ENCODE data around the gene EIF3D.

The EIF3D gene

DNA sequence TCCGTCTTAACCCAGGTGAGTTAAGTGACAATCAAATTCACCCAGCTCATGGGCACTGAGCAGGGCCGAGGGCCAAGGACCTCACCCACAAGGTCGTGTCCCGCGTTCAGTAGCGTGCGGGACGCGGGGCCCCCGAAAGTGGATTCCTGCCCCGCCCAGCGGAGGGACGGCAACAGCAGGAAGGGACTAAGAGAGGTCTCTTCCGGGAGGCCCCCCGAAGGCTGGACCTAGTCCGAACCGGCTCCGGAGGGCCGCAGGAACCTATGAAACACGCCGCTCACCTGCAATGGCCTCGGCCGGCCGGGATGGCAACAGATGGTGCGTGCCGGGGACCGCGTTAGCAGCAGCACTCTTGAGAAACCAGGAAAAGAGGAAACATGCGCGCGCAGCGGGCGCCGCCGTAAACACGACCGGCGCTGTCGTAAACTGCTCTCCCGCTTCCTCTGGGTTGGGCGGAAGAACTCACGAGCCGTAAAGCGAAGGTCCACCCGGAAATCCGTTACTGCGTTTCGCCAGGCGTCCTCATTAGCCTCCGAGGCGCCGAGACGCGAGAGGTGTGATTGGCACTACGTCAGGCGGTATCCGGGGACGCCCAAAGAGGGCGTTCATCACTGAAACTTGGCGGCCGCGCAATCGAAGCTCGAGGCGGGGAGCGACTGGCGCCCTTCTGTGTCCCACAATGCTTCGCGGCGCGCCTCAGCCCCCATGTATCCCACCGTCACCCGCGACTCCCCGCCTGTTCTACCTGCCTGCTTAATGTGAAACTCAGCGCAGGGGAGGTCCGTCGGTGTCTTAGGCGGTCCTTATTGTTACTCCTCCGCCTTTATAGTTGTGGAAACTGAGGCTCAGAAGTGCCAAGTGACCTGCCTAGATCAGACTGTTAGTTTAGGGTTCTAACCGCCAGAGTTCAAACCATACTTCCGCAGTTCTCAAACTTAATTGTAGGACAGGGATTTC is at the start of gene EIF3D:
TSS of gene EIF3D (minus strand) at position 372 of the 957 bp plus-strand sequence. CDS start 3,045 bp downstream, outside the sequence.
- peak; percentile 96 to 97 for DNase-seq (ENCODE audit: low read depth in 2 of 2)

- DNase-seq (ENCODE audit: low read depth in 2 of 2): no peak
These were observed 49.7 kb upstream of the EIF3D start for GRCh38 chr22:36578619-36579018.

DNA sequence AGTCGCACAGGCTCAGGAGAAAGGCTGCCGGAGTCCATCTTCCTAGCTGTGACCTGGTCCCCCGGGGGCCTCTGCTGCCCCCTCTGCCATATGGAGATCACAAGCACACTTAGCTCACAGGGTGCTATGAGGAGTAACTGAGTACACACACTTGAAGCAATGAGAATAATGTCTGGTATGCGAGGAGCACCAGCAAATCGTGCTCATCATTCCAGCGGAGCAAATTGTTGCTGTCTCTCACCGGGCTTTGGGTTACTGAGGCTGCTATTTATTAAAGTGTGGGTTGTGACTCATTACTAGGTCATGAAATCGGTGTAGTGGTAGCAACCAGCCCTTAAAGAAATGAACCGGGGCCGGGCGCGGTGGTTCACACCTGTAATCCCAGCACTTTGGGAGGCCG is 48.1 kb upstream of the EIF3D start:
- DNase-seq (ENCODE audit: low read depth in 2 of 2): no peak

GRCh38 chr22:36574728-36575127 is 45.8 kb upstream of the EIF3D start:
- DNase-seq (ENCODE audit: low read depth in 2 of 2): no peak

DNA sequence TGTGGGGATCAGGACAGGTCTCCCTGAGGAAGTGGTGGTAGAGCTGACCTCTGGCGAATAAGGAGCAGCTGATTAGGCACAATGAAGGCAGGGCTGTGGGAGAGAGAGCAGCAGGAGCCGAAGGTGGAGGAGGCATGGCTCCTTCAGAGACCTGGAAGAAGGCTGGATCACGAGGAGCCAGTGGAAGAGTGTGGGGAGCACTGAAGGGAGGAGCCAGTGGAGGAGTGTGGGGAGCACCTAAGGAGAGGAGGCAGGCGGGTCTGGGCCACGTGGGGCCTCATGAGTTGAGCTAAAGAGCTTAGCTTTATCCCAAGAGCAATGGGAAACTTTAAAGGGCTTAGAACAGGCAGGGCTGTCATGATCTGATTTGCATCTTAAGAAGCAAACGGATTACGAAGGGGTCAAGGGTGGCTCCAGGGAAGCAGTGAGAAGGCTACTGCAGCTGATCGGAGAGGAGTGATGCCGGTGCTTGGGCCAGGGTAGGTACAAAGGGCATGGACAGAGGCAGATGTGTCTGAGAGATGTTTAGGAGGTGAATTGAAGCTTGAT is 44.9 kb upstream of the EIF3D start:
- no peak for DNase-seq (ENCODE audit: low read depth in 2 of 2)

DNA sequence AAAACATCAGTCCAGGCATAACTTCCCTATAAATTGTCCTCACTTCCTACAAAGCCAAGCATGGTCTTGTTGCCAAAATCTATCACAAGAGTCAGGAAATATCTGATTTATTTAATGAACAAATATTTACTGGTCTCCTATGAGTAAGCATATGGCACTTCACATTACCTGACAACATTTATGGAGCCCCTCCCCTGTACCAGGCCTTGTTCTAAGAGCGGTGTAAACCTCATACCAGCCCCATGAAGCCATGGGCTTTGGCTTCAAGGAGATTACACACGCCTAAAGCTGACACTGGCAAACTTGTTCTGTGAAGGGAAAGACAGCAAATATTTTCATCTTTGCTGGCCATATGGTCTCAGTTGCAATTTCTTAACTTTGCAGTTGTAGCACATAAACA is 43.0 kb upstream of the EIF3D start:
- no peak for DNase-seq (ENCODE audit: low read depth in 2 of 2)

- DNase-seq (ENCODE audit: low read depth in 2 of 2): no peak
These were observed 41.0 kb upstream of the EIF3D start for GRCh38 chr22:36569999-36570398.

DNA sequence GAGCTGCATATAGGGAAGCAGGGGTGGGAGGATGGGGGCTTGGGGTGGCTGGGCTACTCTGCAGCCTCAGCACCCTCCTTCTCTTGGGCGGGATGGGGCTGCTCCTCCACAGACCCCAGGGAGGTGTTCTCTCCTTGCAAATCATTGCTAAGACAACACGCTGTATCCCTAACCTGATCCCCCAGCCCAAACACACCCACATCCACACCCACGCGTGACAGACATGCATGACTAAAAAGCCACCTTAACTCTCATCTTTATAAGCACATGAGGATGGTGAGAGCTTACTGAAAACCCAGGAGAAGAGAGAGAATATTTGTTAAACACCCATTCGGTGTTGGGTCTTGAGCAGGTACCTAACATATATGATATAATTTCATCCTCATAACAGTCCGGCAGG is 39.9 kb upstream of the EIF3D start:
- DNase-seq (ENCODE audit: low read depth in 2 of 2): no peak

DNA sequence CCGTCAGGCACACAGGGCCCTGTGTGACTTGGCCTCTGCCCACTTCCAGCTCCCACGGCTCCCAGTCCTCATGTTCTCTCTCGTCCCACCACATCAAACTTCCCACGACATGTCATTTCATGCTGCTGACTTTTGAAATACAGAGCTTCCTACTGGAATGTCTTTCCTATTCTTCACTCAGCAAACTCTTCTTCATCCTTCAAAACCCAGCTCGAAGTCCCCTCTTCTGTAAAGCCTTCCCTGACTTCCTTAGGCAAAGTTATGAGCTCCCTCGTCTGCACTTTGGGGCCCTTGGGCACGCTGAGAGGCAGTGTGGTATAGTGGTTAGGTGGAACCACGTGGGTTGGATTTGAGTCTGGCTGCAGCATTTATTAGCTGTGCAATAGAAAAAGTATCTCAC is 37.8 kb upstream of the EIF3D start:
- no peak for DNase-seq (ENCODE audit: low read depth in 2 of 2)

- no peak for DNase-seq (ENCODE audit: low read depth in 2 of 2)
These were observed 36.7 kb upstream of the EIF3D start for GRCh38 chr22:36565686-36566085.

GRCh38 chr22:36565159-36565507 is 36.2 kb upstream of the EIF3D start:
- DNase-seq (ENCODE audit: low read depth in 2 of 2): no peak

DNA sequence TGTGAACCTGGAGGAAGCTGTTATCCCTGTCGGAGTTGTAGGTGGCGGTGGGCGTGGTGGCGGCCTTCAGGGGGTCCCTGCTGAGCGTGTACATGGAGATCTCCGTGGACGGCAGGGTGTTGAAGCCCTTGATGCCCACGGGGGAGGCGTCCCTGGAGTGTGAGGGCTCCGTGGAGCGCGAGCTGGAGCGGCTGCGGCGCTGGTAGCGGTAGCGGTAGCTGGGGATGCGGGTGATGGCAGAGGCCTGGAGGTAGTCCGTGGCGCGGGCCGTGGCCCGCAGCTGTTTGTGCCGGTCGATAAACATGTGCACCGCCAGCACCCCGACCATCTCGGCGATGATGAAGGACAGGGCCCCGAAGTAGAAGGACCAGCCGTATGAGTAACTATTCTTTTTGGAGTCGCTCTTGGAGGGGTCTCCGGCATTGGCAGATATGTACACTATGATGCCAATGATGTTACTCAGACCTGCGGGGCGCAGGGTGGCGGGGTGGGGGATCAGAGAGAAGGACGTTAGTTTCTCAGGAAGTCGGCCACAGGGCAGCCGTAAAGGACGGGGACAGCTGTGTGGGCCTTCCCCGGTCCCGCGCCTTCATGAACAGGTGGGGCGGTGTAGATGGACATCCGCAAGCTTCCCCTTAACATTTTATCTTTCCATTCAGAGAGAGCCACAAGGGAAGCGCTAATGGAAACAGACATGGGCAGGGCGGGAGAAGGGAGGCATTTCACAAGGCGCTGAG is 35.6 kb upstream of the EIF3D start:
- DNase-seq (ENCODE audit: low read depth in 2 of 2): no peak

- DNase-seq (ENCODE audit: low read depth in 2 of 2): no peak
These were observed 34.9 kb upstream of the EIF3D start for GRCh38 chr22:36563898-36564297.

DNA sequence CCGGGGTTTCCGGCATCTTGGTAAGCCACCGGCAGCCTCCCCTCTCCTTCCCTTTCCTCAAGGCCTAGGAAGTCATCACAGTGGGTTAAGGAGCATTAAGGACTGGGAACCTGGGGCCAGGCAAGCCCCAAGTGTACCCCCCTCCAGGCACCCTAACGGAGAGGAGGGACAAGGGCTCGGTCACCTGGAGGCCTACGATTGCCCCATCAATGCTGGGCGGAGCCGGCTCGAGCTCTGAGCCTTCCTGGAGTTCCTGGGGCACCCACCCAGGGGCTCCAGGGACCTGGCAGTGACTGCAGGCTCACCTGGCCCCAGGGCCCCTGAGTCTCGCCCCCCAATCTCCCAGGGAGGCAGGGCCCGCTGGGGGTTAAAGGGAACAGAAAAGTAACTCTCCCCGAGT is 34.5 kb upstream of the EIF3D start:
- DNase-seq (ENCODE audit: low read depth in 2 of 2): no peak

GRCh38 chr22:36563001-36563400 is 34.0 kb upstream of the EIF3D start:
- DNase-seq (ENCODE audit: low read depth in 2 of 2): no peak

DNA sequence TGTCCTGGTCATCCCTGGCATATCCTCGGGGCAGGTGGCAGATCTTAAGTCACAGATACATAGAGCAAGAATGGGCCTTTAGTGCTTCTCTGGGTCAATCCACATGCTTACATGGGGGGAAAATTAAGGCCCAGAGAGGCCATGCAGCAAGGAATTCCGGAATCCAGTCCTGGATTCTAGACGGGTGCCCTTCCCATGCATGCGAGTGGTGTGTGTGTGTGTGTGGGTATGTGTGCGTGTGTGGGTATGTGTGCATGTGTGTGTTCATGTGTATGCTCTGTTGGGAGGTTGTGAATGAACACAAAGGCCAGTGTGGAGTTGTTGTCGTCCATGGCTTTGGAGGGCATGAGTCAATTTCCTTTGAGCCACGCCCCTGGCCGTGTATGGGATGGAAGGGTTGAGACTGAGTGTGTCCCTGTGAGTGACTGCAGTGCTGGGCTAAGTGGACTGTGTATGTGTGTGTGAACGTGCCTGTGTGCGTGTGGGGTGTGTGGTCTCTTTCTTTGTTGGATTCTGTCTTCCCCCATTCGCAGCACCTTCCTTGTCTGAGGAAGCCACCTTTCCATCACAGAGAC is 33.4 kb upstream of the EIF3D start:
- no peak for DNase-seq (ENCODE audit: low read depth in 2 of 2)

DNA sequence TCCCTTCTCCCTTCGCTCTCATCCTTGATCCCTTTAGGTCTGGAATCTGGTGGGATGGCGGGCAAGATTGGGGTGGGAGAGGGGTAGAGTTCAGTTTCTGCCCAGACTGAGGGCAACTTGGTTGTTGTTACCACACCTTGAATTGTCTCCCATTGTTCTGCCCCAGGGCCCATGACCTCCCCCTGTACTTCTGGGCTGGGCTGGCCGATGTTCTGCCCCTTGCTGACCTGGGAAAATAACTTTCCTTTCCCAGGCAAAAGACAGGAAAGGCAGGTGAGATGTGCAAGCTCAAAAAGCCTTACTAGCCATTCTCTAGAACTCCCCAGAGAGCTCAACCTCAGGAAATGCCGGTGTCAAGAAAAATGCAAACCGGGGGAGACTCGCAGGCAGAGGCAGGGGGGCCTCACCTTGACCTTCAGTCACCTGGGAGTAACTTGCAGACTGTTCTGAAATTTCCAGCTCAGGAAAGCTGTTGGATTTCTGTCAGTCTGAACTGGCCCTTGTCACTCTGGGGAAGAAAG is 32.4 kb upstream of the EIF3D start:
- no peak for DNase-seq (ENCODE audit: low read depth in 2 of 2)

DNA sequence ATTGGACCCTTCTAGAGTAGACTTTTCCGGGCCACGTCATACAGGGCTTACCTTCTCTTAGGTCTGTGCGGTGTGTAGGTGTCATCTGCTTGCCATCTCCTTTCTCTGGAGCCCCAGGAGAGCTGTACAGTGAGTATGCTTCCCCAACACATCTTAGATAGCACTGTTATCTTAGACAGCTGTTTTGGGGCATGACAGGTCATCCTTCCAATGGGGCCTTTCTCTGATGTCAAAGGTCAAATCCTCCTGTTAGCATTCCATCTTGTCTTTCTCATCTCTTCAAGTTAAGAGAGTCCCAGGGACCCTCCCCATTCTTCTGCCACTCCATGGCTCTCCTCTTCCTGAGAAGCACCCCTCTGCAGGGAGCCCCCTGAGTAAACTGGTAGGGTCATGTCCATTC is 31.0 kb upstream of the EIF3D start:
- no peak for DNase-seq (ENCODE audit: low read depth in 2 of 2)

GRCh38 chr22:36554098-36554497 is 25.1 kb upstream of the EIF3D start:
- DNase-seq (ENCODE audit: low read depth in 2 of 2): no peak

GRCh38 chr22:36552289-36552688 is 23.3 kb upstream of the EIF3D start:
- no peak for DNase-seq (ENCODE audit: low read depth in 2 of 2)

- no peak for DNase-seq (ENCODE audit: low read depth in 2 of 2)
These were observed 21.9 kb upstream of the EIF3D start for GRCh38 chr22:36550701-36551495.
